Cardiac fibroblast (primary cell): ENCODE measurements around the gene PCGF1.
"Not testable (repeated sequence)": the region's sequence is repeated elsewhere in the genome, so short reads cannot be mapped to it uniquely, and the experiment has no call there.

Experiments
- DNase-seq, 2 donors: peaks; one replicate each; pipeline versions ENCODE4 v3.0.0 to v3.0.0-alpha.2; 2010; ENCODE audit warnings: low read depth in 2 of 2
- H3K4me3 ChIP-seq, 2 donors: replicated peaks in 1 of 2; 1 replicate in 1 of 2; 2 replicates in 1 of 2; pipeline ENCODE4 v1.5.1; 2011; ENCODE audit warnings: low read depth in 2 of 2, low read length in 2 of 2, mild to moderate bottlenecking in 2 of 2, moderate library complexity in 1 of 2
- TF ChIP-seq, protein P1 (sequence below): IDR thresholded peaks from one replicate; pipeline ENCODE4 v1.5.1; 2011; ENCODE audit warnings: low read depth, mild to moderate bottlenecking, low read length, inconsistent platforms

The PCGF1 gene

DNA sequence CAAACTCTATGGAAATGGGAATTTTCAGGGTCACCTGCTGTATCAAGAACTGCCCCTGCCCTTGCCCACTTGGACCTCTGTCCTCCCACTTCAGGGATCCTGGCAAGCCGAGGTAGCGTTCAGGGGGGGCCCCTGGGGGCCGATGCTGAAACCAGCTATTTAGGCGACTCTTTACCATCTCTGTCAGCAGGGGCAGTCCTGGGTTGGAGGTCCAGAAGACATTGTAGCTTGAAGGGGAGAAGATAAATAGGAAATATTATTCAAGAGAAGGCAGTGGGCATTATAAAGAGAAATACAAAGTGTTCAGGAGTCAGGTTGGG is 44.7 kb downstream of the PCGF1 start:
- TF ChIP-seq, protein P1, sequence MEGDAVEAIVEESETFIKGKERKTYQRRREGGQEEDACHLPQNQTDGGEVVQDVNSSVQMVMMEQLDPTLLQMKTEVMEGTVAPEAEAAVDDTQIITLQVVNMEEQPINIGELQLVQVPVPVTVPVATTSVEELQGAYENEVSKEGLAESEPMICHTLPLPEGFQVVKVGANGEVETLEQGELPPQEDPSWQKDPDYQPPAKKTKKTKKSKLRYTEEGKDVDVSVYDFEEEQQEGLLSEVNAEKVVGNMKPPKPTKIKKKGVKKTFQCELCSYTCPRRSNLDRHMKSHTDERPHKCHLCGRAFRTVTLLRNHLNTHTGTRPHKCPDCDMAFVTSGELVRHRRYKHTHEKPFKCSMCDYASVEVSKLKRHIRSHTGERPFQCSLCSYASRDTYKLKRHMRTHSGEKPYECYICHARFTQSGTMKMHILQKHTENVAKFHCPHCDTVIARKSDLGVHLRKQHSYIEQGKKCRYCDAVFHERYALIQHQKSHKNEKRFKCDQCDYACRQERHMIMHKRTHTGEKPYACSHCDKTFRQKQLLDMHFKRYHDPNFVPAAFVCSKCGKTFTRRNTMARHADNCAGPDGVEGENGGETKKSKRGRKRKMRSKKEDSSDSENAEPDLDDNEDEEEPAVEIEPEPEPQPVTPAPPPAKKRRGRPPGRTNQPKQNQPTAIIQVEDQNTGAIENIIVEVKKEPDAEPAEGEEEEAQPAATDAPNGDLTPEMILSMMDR = no peak
- no peak overlapping the region for H3K4me3 ChIP-seq
- no peak for DNase-seq

DNA sequence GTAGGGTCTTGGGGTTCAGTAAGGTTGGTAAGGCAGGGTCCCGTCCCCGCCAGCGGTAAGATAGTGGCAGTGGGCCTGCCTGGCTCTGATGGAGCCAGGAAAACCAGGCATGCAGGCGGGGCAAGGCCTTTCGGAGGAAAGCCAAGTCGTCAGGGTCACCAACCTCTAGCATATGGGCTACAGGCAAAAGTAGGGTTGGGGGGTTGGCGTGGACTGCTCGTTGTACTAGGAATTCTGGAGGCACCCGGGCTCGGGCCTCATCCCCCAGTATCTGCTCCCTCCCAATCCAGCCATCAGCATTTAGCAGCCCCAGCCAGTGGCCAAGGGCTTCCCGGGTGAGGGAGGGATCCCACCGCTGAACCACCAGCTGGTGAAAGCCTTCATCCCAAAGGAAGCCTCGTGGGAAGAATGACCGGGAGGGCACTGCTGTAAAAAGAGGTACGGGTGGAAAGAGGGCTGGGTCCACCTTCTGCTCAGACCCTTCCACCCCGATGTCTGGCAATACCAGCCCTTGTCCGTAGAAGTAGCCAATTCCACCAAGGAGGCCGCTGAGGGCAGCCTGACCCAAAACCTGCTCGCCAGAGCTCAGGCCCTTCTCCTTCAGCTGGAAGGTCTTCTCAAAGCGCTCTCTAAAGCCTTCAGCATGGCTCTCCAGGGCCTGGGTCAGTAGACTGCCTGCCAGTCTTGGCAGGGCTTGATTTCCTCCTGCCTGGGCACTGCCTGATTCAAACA is 45.3 kb downstream of the PCGF1 start:
- no peak for DNase-seq
- TF ChIP-seq, protein P1 = no peak
- H3K4me3 ChIP-seq = no peak overlapping the region

DNA sequence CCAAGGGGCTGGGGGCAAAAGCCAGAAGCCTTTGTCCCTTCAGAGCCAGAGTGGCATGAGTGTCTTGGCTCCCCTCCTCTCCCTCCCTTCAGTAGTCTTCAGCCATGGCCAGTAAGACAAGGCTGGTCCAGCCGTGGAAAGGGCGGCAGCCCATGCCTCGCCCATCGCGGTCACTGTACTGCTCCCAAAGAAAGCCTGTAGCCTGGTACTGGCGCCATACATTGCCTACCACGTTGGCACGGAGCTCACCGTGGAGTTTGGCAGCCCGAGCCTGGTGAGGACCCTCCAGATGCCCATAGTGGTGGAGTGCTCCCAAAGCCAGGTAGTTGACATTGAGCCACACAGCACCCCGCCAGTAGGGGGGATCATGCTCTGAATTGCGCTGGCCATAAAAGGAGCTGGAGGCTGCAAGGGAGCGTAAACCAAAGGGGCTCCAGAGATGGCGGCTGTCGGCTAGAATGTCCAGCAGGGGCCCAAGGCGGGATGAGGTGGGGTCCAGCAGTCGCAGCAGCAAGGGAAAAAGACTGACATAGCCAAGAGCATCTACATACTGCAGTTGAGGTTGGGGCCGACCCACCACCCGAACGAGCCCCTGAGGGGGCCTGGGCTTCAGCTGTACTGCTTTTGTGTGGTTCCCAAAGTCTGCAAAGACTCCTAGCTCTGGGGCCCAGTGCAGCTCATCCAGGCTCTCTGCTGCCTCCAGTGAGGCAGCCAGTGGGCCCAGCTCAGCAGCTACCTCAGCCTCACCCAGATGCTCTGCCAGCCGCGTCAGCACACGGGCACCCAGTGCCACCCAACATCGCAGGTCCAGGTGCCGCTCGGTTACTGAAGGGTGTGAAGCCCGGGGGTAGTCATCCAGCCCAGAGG is 46.1 kb downstream of the PCGF1 start:
- TF ChIP-seq, protein P1 = peak; percentile 4
- no peak overlapping the region for H3K4me3 ChIP-seq
- peak in 1 of 2 donors; percentile 11 for DNase-seq

DNA sequence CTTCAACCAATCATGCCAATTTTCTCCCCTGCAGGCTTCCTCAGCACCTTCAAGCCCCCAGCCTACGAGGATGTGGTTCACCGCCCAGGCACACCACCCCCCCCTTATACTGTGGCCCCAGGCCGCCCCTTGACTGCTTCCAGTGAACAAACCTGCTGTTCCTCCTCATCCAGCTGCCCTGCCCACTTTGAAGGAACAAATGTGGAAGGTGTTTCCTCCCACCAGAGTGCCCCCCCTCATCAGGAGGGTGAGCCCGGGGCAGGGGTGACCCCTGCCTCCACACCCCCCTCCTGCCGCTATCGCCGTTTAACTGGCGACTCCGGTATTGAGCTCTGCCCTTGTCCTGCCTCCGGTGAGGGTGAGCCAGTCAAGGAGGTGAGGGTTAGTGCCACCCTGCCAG is 47.3 kb downstream of the PCGF1 start:
- H3K4me3 ChIP-seq, DNase-seq: not testable (repeated sequence)

DNA sequence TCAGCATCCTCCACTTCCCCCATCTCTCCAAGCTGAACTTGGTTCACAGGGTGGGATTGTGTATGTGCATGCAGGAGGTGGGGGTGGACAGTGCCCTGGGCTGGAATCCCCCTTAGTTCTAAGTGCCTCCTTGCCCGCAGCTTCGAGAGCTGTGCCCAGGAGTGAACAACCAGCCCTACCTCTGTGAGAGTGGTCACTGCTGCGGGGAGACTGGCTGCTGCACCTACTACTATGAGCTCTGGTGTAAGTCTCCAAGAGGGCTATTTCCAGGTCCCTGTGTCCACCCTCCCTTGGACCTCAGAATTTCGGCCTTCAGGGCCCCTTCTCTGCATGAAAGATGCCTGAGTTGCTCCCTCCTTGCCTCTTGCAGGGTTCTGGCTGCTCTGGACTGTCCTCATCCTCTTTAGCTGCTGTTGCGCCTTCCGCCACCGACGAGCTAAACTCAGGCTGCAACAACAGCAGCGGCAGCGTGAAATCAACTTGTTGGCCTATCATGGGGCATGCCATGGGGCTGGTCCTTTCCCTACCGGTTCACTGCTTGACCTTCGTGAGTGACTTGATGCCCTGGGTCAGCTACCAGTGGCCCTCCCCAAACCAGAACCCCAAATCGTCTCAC is 47.9 kb downstream of the PCGF1 start:
- H3K4me3 ChIP-seq = peak overlapping the region; percentile 5 to 86
- peak in 1 of 2 donors; percentile 13 for DNase-seq

DNA sequence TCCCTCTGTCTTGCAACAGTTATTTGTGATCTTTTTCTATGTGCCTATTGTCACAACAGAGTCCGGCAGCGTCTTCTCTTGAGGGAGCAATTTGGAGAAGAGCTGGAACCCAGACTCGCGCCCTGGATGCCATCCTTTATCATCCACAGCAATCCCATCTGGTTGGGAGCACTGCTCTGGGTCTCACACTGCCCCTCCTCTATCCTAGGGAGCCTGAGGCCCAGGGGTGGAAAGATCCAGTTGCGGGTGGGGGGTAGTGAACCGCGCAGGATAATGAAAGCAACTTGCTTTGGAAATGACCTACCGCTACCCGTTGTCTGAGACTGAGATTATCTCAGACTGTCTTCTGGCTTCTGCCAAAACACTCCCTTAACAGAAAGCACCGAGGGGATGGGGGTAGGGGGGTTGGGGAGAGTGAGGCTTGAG is 48.5 kb downstream of the PCGF1 start:
- peak; percentile 14 to 16 for DNase-seq
- TF ChIP-seq, protein P1 = no peak
- H3K4me3 ChIP-seq = peak overlapping the region; percentile 86 to 90

DNA sequence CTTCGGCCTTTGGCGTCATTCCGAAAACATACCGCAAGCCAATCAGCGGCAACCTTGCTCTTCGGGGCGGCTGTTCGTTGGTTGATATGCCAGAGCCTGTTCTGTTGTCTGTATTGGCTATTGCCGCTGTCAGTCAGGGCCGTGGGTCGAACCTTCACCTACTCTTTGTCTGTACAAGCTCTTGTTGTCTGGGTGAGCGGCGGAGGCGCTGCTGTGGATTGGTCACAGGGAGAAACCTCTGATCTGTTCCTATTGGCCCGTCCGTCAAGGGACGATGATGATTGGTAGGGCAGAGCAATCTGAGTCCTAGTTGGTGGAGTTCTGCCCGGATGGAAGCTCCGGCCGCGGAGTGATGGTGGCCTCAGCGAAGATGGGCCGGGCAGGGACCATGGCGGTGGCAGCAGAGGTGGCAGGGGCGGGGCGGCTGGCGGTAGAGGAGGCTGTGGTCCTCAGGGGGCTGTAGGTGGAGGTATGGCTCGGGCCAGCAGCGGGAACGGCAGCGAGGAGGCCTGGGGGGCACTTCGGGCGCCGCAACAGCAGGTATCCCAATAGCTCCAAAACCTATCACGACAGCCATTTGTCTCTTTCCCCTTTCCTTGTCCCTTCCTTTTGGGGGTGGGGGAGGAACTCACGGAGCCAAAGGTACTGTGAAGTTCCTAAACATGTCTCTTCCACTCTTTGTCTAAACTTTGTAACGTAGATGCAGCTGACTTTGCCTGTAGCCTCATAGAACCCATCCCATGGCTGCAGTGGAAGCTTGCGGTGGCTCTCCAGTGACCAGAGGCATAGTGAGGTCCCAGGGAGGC is 49.2 kb downstream of the PCGF1 start, which contains the start of gene WBP1:
Gene WBP1 (plus strand): TSS at position 307 of the 806 bp plus-strand sequence. CDS start 165 bp downstream, at position 472.
- peak; percentile 100 for DNase-seq
- TF ChIP-seq, protein P1 = no peak
- peak within 1 kb of the TSS; percentile 86 to 90 for H3K4me3 ChIP-seq
